Astrocyte (in vitro differentiated cells and primary cell): ENCODE measurements around the gene CDHR4. TPM values are rescaled to one million over a fixed set of nuclear protein-coding genes. Genes with fewer than 3 reads are reported as not detected.
A peak's percentile ranks its signal among the peaks of the same experiment; 100 is the strongest.

ENCODE experiments used
- DNase-seq: peaks from one replicate; pipeline ENCODE4 v3.0.0-alpha.2; 2010; ENCODE audit warnings: low read depth
- FAIRE-seq: peaks from 2 replicates; lab custom pipeline; 2011; peaks lifted over from hg19 to GRCh38; lab: Jason Lieb, UNC
- H2AFZ ChIP-seq: 2 replicates; pipeline ENCODE4 v1.6.0; 2012; ENCODE audit warnings: low read depth, low read length, inconsistent platforms
- H3K27ac ChIP-seq: 2 replicates; pipeline ENCODE4 v1.5.1; 2011; ENCODE audit warnings: low read depth, low read length, inconsistent platforms
- H3K27me3 ChIP-seq: 2 replicates; pipeline ENCODE4 v1.6.0; 2011; ENCODE audit warnings: low read length, inconsistent platforms; ENCODE audit not compliant: insufficient read depth
- H3K36me3 ChIP-seq: 2 replicates; pipeline ENCODE4 v1.5.1; 2011; ENCODE audit warnings: low read length, inconsistent platforms; ENCODE audit not compliant: insufficient read depth
- H3K4me1 ChIP-seq: 2 replicates; pipeline ENCODE4 v1.5.1; 2011; ENCODE audit warnings: low read length, inconsistent platforms; ENCODE audit not compliant: insufficient read depth
- H3K4me2 ChIP-seq: 2 replicates; pipeline ENCODE4 v1.6.0; 2012; ENCODE audit warnings: low read length, inconsistent platforms
- H3K4me3 ChIP-seq: 2 replicates; pipeline ENCODE4 v1.5.1; 2011; ENCODE audit warnings: low read depth, mild to moderate bottlenecking, low read length, inconsistent platforms; ENCODE audit not compliant: insufficient read depth
- H3K79me2 ChIP-seq: 2 replicates; pipeline ENCODE4 v1.6.0; 2012; ENCODE audit warnings: mild to moderate bottlenecking, low read length, inconsistent platforms; ENCODE audit not compliant: insufficient read depth
- H3K9ac ChIP-seq: 2 replicates; pipeline ENCODE4 v1.6.0; 2012; ENCODE audit warnings: mild to moderate bottlenecking, low read length, inconsistent platforms
- H3K9me3 ChIP-seq: 2 replicates; pipeline ENCODE4 v1.5.1; 2012; ENCODE audit warnings: low read depth, mild to moderate bottlenecking, low read length, inconsistent platforms; ENCODE audit not compliant: insufficient read depth
- H4K20me1 ChIP-seq: 2 replicates; pipeline ENCODE4 v1.6.0; 2012; ENCODE audit warnings: low read length, inconsistent platforms; ENCODE audit not compliant: insufficient read depth
- H3K27ac Mint-ChIP-seq: one replicate; pipeline ENCODE4 v1.8.0; 2021; ENCODE audit warnings: mild to moderate bottlenecking, mixed read lengths; ENCODE audit not compliant: unreplicated experiment
- H3K27me3 Mint-ChIP-seq: one replicate; pipeline ENCODE4 v1.8.0; 2021; ENCODE audit warnings: low read depth, mixed read lengths; ENCODE audit not compliant: unreplicated experiment
- H3K36me3 Mint-ChIP-seq: one replicate; pipeline ENCODE4 v1.8.0; 2021; ENCODE audit warnings: low read depth, mixed read lengths; ENCODE audit not compliant: unreplicated experiment
- H3K4me1 Mint-ChIP-seq: one replicate; pipeline ENCODE4 v1.8.0; 2021; ENCODE audit warnings: low read depth, mixed read lengths; ENCODE audit not compliant: unreplicated experiment
- H3K4me3 Mint-ChIP-seq: one replicate; pipeline ENCODE4 v1.8.0; 2021; ENCODE audit warnings: mild to moderate bottlenecking, moderate library complexity, mixed read lengths; ENCODE audit not compliant: unreplicated experiment
- H3K9me3 Mint-ChIP-seq: one replicate; pipeline ENCODE4 v1.8.0; 2021; ENCODE audit warnings: mild to moderate bottlenecking, mixed read lengths; ENCODE audit not compliant: unreplicated experiment
- CTCF ChIP-seq: IDR thresholded peaks from 2 replicates; pipeline ENCODE4 v1.5.1; 2011; ENCODE audit warnings: low read depth, mild to moderate bottlenecking, inconsistent platforms, low read length, moderate library complexity; ENCODE audit not compliant: insufficient read depth
- EZH2 ChIP-seq: IDR thresholded peaks from 2 replicates; pipeline ENCODE4 v1.6.1; 2012; ENCODE audit warnings: mild to moderate bottlenecking, low read length, inconsistent platforms; ENCODE audit not compliant: insufficient read depth
- total RNA-seq: library from RNA; stranded (reverse); gene quantifications from 2 replicates; pipeline ENCODE4 v1.2.1, GENCODE V29; 2021

Gene CDHR4
- total RNA-seq, 1 donor from 2014 or later, result not detected

- Mint-ChIP-seq H3K9me3 (peaks cover 3% of the 10 kb centered on the region), H3K27ac (no peak overlapping the region), H3K36me3 (peaks cover 9% of the 10 kb centered on the region), H3K4me1 (peaks cover 3% of the 10 kb centered on the region), H3K4me3 (no peak overlapping the region), H3K27me3 (no peaks in the 10 kb centered on the region)
- DNase-seq (no peak), FAIRE-seq (no peak)
- H3K9ac ChIP-seq, result no peak overlapping the region
- H3K4me1 ChIP-seq, result peaks cover 8% of the 10 kb centered on the region
- no peaks in the 10 kb centered on the region for H3K27me3 ChIP-seq
- TF ChIP-seq CTCF, result no peak
- TF ChIP-seq EZH2, result no peak
- H3K27ac ChIP-seq, result no peak overlapping the region
- H3K4me3 ChIP-seq, result no peak overlapping the region
- H3K36me3 ChIP-seq, result peaks cover 4% of the 10 kb centered on the region
- no peaks in the 10 kb centered on the region for H3K79me2 ChIP-seq
- no peak overlapping the region for H3K4me2 ChIP-seq
- H3K9me3 ChIP-seq, result no peaks in the 10 kb centered on the region
- H2AFZ ChIP-seq, result no peak overlapping the region
- no peaks in the 10 kb centered on the region for H4K20me1 ChIP-seq
Measured at GRCh38 chr3:49842843-49843517, 43.3 kb upstream of the CDHR4 start.

GRCh38 chr3:49841806-49842205, 42.1 kb upstream of the CDHR4 start:
- Histone ChIP-seq H2AFZ (no peak overlapping the region), H3K4me2 (no peak overlapping the region), H3K27ac (no peak overlapping the region), H3K4me1 (peaks cover 8% of the 10 kb centered on the region), H3K79me2 (no peaks in the 10 kb centered on the region), H4K20me1 (no peaks in the 10 kb centered on the region), H3K9ac (no peak overlapping the region), H3K4me3 (no peak overlapping the region), H3K9me3 (no peaks in the 10 kb centered on the region), H3K36me3 (peaks cover 4% of the 10 kb centered on the region), H3K27me3 (no peaks in the 10 kb centered on the region)
- Mint-ChIP-seq H3K36me3 (peaks cover 9% of the 10 kb centered on the region), H3K27me3 (no peaks in the 10 kb centered on the region), H3K9me3 (peaks cover 3% of the 10 kb centered on the region), H3K4me1 (peaks cover 3% of the 10 kb centered on the region), H3K27ac (no peak overlapping the region), H3K4me3 (peak overlapping the region; percentile 9)
- TF ChIP-seq CTCF, result no peak
- TF ChIP-seq EZH2, result no peak
- no peak for FAIRE-seq
- DNase-seq, result no peak

- Histone ChIP-seq H3K79me2 (no peaks in the 10 kb centered on the region), H3K4me2 (no peak overlapping the region), H3K9me3 (no peaks in the 10 kb centered on the region), H3K4me3 (no peak overlapping the region), H3K27ac (no peak overlapping the region), H3K4me1 (peaks cover 8% of the 10 kb centered on the region), H3K27me3 (no peaks in the 10 kb centered on the region), H3K36me3 (peaks cover 4% of the 10 kb centered on the region), H3K9ac (no peak overlapping the region), H4K20me1 (no peaks in the 10 kb centered on the region), H2AFZ (no peak overlapping the region)
- Mint-ChIP-seq H3K4me3 (no peak overlapping the region), H3K36me3 (peaks cover 9% of the 10 kb centered on the region), H3K9me3 (peaks cover 3% of the 10 kb centered on the region), H3K27me3 (no peaks in the 10 kb centered on the region), H3K27ac (no peak overlapping the region), H3K4me1 (peaks cover 3% of the 10 kb centered on the region)
- TF ChIP-seq CTCF (peak; percentile 24), EZH2 (no peak)
- DNase-seq (no peak), FAIRE-seq (no peak)
Measured at GRCh38 chr3:49841126-49841696, 41.5 kb upstream of the CDHR4 start.
